Chondrocyte (in vitro differentiated cells): Measurements from ENCODE around the gene ACOT4. TPM values are rescaled to one million over a fixed set of nuclear protein-coding genes. Genes with fewer than 3 reads are reported as not detected.
A peak's percentile ranks its signal among the peaks of the same experiment; 100 is the strongest.

Source experiments
- DNase-seq: peaks from one replicate; pipeline ENCODE4 v3.0.0; 2021; ENCODE audit warnings: mixed read lengths, low spot score
- H3K27ac Mint-ChIP-seq: one replicate; pipeline ENCODE4 v1.8.0; 2021; ENCODE audit warnings: mild to moderate bottlenecking, moderate library complexity, mixed read lengths; ENCODE audit not compliant: unreplicated experiment
- H3K27me3 Mint-ChIP-seq: 2 replicates; pipeline ENCODE4 v1.8.0; 2021; ENCODE audit warnings: low read depth, mixed read lengths
- H3K36me3 Mint-ChIP-seq: 2 replicates; pipeline ENCODE4 v1.8.0; 2021; ENCODE audit warnings: low read depth, mixed read lengths
- H3K4me1 Mint-ChIP-seq: 2 replicates; pipeline ENCODE4 v1.8.0; 2021; ENCODE audit warnings: low read depth, mild to moderate bottlenecking, mixed read lengths
- H3K4me3 Mint-ChIP-seq: one replicate; pipeline ENCODE4 v1.8.0; 2021; ENCODE audit warnings: mild to moderate bottlenecking, moderate library complexity, mixed read lengths; ENCODE audit not compliant: unreplicated experiment
- H3K9me3 Mint-ChIP-seq: 2 replicates; pipeline ENCODE4 v1.8.0; 2021; ENCODE audit warnings: low read depth, mixed read lengths
- total RNA-seq: library from RNA; stranded (reverse); gene quantifications from 3 replicates; pipeline ENCODE4 v1.2.1, GENCODE V29; 2021
- TF ChIP-seq, protein P1 (sequence below): fragments of 200-600 bp; sonication (generic); IDR thresholded peaks from 2 replicates; pipeline ENCODE4 v1.5.0; 2021; ENCODE audit warnings: antibody characterized with exemption, mild to moderate bottlenecking, moderate library complexity

The ACOT4 gene
- total RNA-seq, 1 donor from 2014 or later, result 4.0 TPM

DNA sequence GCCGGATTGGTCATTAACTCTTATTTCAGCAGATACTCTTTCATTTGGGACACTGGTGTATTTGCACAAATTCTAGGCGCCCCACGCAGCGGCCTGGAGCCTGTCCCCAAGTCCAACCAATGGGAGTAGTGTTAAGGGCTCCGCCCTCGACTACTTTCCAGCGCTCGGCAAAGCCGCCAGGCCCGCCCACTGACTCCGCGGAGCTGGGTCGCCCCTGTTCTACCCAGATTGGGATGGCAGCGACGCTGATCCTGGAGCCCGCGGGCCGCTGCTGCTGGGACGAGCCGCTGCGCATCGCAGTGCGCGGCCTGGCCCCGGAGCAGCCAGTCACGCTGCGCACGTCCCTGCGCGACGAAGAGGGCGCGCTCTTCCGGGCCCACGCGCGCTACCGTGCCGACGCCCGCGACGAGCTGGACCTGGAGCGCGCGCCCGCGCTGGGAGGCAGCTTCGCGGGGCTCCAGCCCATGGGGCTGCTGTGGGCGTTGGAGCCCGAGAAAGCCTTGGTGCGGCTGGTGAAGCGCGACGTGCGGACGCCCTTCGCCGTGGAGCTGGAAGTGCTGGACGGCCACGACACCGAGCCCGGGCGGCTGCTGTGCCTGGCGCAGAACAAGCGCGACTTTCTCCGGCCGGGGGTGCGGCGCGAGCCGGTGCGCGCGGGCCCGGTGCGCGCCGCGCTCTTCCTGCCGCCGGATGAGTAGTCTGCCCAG, 20.8 kb downstream of the ACOT4 start, which contains the start of gene ACOT6:
ACOT6 (plus strand) TSS at position 179 of the 707 bp plus-strand sequence; CDS start at position 234, 55 bp downstream.
- Mint-ChIP-seq H3K4me1 (peaks cover 7% of the 10 kb centered on the region), H3K27me3 (no peaks in the 10 kb centered on the region), H3K27ac (peak within 1 kb of the TSS; percentile 78), H3K9me3 (no peaks in the 10 kb centered on the region), H3K36me3 (no peaks in the 10 kb centered on the region), H3K4me3 (peak within 1 kb of the TSS; percentile 82)
- TF ChIP-seq, protein P1, sequence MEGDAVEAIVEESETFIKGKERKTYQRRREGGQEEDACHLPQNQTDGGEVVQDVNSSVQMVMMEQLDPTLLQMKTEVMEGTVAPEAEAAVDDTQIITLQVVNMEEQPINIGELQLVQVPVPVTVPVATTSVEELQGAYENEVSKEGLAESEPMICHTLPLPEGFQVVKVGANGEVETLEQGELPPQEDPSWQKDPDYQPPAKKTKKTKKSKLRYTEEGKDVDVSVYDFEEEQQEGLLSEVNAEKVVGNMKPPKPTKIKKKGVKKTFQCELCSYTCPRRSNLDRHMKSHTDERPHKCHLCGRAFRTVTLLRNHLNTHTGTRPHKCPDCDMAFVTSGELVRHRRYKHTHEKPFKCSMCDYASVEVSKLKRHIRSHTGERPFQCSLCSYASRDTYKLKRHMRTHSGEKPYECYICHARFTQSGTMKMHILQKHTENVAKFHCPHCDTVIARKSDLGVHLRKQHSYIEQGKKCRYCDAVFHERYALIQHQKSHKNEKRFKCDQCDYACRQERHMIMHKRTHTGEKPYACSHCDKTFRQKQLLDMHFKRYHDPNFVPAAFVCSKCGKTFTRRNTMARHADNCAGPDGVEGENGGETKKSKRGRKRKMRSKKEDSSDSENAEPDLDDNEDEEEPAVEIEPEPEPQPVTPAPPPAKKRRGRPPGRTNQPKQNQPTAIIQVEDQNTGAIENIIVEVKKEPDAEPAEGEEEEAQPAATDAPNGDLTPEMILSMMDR, result peak; percentile 20
- peak; percentile 94 for DNase-seq

DNA sequence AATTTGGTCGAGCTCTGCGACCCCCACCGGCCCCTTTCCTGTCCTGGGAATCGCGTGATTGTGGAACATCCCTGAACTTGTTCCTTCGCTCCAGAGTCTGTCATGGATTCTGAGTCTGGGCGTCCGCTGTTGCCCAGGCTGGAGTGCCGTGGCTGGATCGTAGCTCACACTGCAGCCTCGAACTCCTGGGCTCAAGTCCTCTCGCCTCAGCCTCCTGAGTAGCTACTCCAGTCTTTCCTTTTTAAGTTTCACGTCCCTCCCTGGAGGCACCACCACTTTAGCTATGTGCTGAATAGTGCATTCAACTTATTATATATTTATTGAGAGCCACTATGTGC, 21.3 kb downstream of the ACOT4 start:
- DNase-seq, result no peak

DNA sequence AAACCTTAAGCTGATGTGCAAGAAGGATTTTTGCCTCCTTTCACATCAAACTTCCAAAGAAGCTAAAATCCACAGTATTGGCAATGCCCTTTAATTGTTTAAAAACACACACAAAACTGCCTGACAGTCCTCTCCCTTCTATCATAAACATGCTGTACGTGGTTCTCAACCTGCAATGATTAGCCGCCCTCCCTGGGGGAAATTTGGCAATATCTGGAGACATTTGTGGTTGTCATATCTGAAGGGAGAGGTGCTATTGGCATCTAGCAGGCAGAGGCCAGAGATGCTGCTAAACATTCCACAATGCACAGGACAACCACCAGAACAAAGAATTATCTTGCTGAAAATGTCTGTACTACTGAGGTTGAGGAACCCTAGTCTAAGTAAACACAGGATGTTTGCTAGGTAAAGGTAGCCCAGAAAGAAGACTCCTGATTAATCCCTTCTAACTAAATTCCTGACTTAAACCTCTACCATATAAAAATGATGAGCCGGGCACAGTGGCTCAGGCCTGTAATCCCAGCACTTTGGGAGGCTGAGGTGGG, 21.8 kb downstream of the ACOT4 start:
- H3K4me3 Mint-ChIP-seq, result peak overlapping the region; percentile 82
- H3K4me1 Mint-ChIP-seq, result peaks cover 7% of the 10 kb centered on the region
- TF ChIP-seq, protein P1, result no peak
- no peaks in the 10 kb centered on the region for H3K9me3 Mint-ChIP-seq
- no peaks in the 10 kb centered on the region for H3K36me3 Mint-ChIP-seq
- peak overlapping the region; percentile 78 for H3K27ac Mint-ChIP-seq
- no peaks in the 10 kb centered on the region for H3K27me3 Mint-ChIP-seq
- DNase-seq, result no peak

More for the DNA sequence above, 21.3 kb downstream of the ACOT4 start:
- Mint-ChIP-seq H3K27ac (peak overlapping the region; percentile 78), H3K27me3 (no peaks in the 10 kb centered on the region), H3K36me3 (no peaks in the 10 kb centered on the region), H3K4me1 (peaks cover 7% of the 10 kb centered on the region), H3K4me3 (peak overlapping the region; percentile 82), H3K9me3 (no peaks in the 10 kb centered on the region)
- TF ChIP-seq, protein P1, result no peak

DNA sequence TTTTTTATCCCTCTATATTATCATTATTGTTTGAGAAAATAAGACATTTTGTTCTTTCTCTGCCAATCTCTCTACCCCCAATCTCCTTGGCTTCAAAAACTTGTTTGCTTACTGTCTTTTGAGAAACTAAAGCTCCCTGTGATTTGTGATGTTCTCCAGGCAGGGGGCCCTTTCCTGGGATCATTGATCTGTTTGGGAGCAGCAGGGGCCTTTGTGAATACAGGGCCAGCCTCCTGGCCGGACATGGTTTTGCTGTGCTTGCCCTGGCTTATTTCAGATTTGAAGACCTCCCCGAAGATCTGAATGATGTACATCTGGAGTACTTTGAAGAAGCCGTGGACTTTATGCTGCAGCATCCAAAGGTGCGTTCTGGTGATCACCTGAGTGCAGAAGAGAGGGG, 25.2 kb downstream of the ACOT4 start:
- H3K9me3 Mint-ChIP-seq, result no peaks in the 10 kb centered on the region
- TF ChIP-seq, protein P1, result no peak
- H3K27me3 Mint-ChIP-seq, result no peaks in the 10 kb centered on the region
- H3K27ac Mint-ChIP-seq, result no peak overlapping the region
- DNase-seq, result no peak
- no peak overlapping the region for H3K4me3 Mint-ChIP-seq
- H3K4me1 Mint-ChIP-seq, result peaks cover 7% of the 10 kb centered on the region
- no peaks in the 10 kb centered on the region for H3K36me3 Mint-ChIP-seq

DNA sequence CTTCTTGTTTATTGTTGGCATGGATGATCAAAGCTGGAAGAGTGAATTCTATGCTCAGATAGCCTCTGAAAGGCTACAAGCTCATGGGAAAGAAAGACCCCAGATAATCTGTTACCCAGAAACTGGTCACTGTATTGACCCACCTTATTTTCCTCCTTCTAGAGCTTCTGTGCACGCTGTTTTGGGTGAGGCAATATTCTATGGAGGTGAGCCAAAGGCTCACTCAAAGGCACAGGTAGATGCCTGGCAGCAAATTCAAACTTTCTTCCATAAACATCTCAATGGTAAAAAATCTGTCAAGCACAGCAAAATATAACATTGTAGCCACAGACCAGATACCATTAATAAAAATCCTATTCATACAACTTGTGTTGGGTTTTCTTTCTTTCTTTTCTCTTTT, 27.9 kb downstream of the ACOT4 start:
- H3K27ac Mint-ChIP-seq, result no peak overlapping the region
- TF ChIP-seq, protein P1, result no peak
- H3K9me3 Mint-ChIP-seq, result no peaks in the 10 kb centered on the region
- no peaks in the 10 kb centered on the region for H3K4me1 Mint-ChIP-seq
- no peak overlapping the region for H3K4me3 Mint-ChIP-seq
- H3K36me3 Mint-ChIP-seq, result no peaks in the 10 kb centered on the region
- no peak for DNase-seq
- no peaks in the 10 kb centered on the region for H3K27me3 Mint-ChIP-seq
